Loucy (cell line): Measurements from ENCODE around the gene ZNF850.

Experiments
- EZH2phosphoT487 ChIP-seq: fragments of 200-600 bp; IDR thresholded peaks from 2 replicates; pipeline ENCODE4 v1.6.1; 2018; ENCODE audit warnings: antibody characterized with exemption, mild to moderate bottlenecking, moderate library complexity, borderline replicate concordance
- TF ChIP-seq, protein P1 (sequence below): fragments of 200-600 bp; sonication (generic); conservative IDR thresholded peaks from 2 replicates; pipeline ENCODE4 v1.5.1; 2014; ENCODE audit warnings: mild to moderate bottlenecking, antibody characterized with exemption, low read length

DNA sequence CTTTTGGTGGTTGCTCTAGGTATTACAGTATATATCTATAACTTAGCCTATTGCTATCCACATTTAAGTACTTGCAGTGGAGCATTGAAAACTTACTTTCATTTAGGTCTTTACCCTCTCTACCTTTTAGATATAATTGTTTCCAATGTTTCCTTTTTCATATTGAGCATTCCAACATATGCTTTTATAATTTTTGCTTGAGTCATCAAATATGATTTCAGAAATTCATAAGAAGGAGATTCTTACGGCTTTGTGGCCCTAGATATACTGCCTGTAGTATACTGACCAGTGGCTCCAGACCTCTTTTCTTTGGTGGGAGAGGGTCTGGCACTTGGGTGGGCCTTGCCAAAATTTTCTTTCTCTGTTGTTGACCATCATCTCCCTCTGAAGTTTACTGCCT lies 32.8 kb upstream of the ZNF850 start:
- no peak for TF ChIP-seq EZH2phosphoT487
- TF ChIP-seq, protein P1, sequence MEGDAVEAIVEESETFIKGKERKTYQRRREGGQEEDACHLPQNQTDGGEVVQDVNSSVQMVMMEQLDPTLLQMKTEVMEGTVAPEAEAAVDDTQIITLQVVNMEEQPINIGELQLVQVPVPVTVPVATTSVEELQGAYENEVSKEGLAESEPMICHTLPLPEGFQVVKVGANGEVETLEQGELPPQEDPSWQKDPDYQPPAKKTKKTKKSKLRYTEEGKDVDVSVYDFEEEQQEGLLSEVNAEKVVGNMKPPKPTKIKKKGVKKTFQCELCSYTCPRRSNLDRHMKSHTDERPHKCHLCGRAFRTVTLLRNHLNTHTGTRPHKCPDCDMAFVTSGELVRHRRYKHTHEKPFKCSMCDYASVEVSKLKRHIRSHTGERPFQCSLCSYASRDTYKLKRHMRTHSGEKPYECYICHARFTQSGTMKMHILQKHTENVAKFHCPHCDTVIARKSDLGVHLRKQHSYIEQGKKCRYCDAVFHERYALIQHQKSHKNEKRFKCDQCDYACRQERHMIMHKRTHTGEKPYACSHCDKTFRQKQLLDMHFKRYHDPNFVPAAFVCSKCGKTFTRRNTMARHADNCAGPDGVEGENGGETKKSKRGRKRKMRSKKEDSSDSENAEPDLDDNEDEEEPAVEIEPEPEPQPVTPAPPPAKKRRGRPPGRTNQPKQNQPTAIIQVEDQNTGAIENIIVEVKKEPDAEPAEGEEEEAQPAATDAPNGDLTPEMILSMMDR, result no peak; the same call in 1 of the 2 replicates
